ENCODE data around the gene MZT2B.
"Not testable (repeated sequence)": the region's sequence is repeated elsewhere in the genome, so short reads cannot be mapped to it uniquely, and the experiment has no call there.

GRCh38 chr2:130187859-130188792 is 6.1 kb downstream of the MZT2B start:
- not testable (repeated sequence) for TF ChIP-seq CTCF (conservative IDR thresholded peaks at IDR 0.05; ENCODE audit: low read depth, low read length); EZH2 (IDR thresholded peaks at IDR 0.05; ENCODE audit: borderline replicate concordance, low read depth, low read length, poor library complexity, severe bottlenecking)
